Activated naive CD4-positive, alpha-beta T cell (primary cell): ENCODE measurements around the gene CHDH.

Experiments used
- DNase-seq, 4 experiments: peaks; one replicate each; lab custom pipeline; 2025; lab: John Stamatoyannopoulos, UW

Gene CHDH

GRCh38 chr3:53808496-53808895 lies 37.7 kb downstream of the CHDH start:
- no peak for DNase-seq

- DNase-seq, result no peak
Measured at GRCh38 chr3:53807117-53807810, 39.0 kb downstream of the CHDH start.

DNA sequence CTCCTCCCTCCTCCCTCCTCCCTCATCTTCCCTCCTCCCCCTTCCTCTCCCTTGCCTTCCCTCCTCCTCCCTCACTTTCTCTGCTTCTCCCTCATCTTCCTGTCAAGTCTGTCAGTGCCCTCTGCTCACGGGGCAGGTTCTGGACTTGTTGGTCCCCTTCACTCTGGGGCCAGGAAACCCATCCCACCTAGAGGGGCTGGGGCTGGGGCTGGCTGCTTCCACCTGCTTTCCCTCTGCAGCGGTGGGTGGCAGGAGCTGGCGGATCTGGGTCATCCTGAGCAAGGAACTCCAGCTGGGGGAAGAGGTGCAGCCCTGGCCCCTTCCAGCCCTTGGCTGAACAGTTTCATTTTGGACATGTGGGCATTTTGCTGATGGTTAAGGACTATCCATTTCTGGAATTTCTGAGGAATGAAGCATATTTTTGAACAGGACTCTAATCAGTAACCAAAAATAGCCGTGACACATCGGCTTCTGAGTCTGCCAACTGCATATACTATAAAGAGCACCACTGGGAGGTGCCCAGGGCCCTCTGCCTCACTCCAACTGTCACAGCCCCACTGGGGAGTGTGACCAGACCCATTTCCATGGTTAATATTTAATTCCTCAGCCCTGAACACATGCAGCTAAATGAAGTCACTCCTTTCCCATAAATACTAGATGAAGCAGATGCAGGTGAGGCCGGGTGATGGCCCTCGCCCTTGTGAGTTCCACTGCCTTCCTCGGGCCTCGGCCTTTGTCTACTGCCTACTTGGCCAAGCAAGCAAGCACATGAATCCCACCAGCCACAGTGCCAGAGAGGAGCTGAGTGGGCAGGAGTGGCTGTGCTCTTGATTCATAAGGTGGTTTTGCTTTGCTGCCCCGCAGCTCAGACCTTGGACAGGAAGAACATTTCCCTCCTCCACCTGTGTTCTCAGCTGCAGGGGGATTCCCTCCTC lies 39.8 kb downstream of the CHDH start:
- DNase-seq, result no peak

DNA sequence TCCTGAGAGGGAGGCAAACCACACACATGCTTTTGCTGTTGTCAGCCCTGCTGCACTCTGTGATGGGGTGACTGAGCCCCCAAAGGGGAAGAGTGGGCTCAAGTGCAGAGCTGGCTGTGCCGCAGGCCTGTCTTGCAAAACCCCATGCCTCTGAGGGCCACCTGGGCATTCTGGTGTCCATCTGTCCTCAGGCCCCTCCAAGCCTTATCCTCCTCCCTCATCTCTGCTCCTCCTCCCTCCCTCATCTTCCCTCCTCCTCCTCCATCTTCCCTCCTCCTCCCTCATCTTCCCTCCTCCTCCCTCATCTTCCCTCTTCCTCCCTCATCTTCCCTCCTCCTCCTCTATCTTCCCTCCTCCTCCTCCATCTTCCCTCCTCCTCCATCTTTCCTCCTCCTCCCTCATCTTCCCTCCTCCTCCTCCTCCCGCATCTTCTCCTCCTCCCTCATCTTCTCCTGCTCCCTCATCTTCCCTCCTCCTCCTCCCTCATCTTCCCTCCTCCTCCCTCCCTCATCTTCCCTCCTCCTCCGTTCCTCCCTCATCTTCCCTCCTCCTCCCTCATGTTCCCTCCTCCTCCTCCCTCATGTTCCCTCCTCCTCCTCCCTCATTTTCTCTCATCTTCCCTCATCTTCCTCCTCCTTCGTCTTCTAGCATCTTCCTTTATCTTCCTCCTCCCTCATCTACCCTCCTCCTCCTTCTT lies 40.6 kb downstream of the CHDH start:
- DNase-seq, result no peak

DNA sequence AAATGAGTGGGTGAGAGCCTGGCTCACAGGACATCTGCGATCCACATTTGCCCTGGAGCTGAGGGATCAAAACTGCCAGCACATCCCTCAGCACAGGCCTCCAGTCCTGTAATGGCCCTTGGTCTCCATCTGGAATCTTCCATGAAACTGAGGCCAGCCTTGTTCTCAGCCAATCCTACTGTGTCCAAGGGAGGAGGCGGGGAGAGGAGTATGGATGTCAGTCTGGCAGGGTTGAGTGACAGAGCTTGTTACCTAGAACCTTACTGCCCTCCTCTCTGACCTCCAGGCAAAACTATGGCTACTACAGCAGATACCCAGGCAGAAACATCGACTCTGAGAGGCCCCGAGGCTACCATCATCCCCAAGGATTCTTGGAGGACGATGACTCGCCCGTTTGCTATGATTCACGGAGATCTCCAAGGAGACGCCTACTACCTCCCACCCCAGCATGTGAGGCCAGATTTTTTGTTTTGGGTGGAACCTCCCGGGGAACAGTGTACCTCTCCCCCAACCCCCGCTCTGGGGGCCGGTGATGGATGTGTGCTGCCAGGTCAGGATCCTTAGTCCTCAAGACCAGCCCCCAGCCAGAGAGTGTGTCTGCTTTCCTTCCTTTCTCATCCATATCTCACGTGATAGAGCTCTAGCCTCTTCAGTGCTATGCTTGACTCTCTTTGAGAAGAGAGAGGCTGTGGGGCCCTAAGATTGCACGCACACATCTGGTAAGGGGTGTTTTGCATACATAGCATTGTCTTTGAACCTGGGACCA lies 41.3 kb downstream of the CHDH start:
- DNase-seq, result no peak

GRCh38 chr3:53803816-53804695 lies 42.2 kb downstream of the CHDH start:
- no peak for DNase-seq

DNA sequence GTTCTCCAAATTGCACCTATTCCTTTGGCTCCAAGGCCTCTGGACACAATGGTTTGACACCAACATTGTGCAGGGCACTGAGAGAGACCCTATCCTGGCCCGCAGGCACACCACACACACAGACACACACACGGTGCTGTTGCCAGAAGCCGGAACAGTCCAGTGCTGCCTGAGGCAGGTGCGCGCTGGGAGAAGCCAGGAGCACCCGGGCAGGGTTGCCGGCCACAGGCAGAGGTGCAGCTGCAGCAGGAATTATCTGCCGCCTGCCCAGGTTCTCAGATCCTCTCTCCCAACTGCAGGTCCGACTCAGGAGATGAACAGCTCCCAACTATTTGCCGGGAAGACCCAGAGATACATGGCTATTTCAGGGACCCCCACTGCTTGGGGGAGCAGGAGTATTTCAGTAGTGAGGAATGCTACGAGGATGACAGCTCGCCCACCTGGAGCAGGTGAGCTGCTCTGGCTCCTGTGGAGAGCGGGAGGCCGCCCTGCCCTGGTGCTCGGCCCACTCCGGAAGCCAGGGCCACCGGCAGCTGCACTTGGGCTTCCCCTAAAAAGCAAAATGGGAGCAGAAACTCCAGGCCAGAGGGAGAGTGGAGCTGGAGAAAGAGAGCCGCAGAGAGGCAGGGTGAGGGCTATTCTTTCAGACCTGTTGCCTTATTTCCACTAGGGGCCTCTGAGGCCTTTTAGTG lies 42.9 kb downstream of the CHDH start:
- DNase-seq, result no peak

GRCh38 chr3:53802256-53802880 lies 43.9 kb downstream of the CHDH start:
- no peak for DNase-seq

- no peak for DNase-seq
Measured at GRCh38 chr3:53801319-53801718, 44.9 kb downstream of the CHDH start.

DNA sequence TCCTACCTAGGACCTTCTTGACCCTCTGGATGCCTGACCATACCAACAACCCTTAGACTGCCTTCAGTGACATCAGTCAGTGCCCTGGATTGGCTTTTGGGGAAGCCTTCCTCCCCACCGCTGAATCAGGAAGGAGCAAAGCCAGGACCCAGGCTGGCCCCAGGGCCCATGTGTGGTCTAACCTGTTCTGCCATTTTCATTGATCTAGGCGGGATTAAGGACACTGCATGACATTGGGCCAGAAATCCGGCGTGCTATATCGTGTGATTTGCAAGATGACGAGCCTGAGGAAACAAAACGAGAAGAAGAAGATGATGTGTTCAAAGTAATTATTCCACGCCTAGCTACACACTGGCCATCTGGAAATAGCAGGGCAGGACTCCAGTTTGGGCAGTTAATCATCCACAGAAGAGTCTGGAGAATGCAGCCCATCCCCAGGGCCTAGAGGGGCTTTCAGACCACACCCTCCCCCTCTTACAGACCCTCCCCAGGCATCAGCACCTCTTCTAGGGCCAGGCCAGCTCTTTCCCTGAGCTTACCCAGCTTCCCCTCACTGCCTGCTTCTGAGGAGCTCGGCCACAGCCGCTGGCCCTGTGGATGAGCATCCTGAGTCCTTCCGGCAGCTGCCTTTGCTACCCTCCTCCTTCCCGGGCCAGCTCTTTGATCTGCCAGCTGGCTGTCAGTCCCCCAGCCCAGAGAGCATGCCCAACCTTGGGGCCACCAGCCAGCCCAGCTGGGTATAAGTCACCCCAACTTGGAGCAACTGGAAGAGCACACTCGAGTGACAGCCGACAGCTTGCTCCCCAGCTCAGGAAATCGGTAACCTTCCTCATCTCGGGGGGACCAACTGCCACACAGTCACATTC lies 45.9 kb downstream of the CHDH start:
- DNase-seq, result no peak

DNA sequence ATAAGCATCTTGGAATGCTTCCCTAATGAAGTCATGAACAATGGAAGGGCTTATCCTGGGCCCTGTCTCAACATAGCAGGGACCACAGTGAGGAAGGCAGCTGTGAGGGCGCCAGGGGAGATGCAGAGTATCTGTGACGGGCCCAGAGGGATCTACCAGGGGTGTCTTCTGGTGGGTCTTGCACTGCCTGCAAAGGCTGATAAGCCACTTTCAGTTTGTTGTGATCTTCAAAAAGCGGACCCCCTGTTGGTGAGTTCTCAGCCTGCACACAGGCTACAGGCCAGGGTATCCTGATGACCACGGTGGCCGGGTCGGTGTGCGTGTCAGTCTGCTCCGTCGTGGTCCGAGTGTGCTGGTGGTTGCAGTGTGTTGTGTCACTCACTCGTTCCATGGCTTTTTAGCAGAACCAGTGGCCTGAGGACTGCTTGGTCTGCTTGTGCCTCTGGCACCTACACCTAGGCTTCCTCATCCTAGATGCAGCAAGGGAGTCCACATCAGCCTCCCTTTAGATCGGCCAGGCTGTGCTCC lies 46.8 kb downstream of the CHDH start:
- DNase-seq, result no peak

- DNase-seq, result no peak
Measured at GRCh38 chr3:53798144-53798543, 48.1 kb downstream of the CHDH start.

- DNase-seq, result no peak
Measured at GRCh38 chr3:53795789-53796560, 50.2 kb downstream of the CHDH start.

DNA sequence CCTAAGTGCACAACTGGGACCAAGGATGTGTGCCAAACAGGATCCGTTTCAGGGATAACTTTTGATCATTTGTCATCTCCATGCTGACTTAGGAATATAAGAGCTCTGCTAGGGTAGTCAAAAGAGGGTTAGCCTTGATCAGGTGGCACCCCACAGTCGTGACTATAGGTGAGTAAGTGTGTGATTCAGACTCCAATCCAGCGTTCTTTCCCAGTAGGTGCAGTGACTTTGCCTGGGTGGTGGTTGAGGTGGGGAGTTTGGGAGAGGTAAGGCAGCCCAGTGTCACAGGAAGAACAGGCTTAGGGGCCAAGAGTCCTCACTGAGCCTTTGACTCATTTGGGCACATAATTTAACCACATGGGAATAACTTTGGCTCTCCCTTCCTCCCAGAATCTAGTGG lies 51.0 kb downstream of the CHDH start:
- DNase-seq, result no peak

GRCh38 chr3:53794597-53794996 lies 51.6 kb downstream of the CHDH start:
- DNase-seq, result no peak

DNA sequence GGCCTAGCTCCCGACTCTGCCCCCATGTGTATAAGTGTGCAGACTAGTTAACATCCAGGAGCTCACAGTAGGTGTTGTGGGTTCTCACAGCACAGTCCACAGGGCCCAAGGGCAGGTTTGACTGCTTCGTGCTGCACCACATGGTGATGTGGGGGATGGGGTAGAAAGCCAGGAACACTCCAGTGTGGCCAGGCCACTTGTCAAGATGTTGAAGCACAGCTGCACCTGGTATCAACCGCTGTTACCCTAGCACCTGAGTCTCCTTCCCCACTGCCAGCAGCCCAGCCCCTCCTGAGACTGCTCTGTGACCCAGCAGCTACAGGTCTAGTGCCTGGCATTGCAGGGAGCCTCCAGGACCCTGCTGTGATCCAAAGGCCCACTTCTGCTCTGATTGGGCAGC lies 53.4 kb downstream of the CHDH start:
- no peak for DNase-seq

GRCh38 chr3:53791317-53791716 lies 54.9 kb downstream of the CHDH start:
- no peak for DNase-seq

DNA sequence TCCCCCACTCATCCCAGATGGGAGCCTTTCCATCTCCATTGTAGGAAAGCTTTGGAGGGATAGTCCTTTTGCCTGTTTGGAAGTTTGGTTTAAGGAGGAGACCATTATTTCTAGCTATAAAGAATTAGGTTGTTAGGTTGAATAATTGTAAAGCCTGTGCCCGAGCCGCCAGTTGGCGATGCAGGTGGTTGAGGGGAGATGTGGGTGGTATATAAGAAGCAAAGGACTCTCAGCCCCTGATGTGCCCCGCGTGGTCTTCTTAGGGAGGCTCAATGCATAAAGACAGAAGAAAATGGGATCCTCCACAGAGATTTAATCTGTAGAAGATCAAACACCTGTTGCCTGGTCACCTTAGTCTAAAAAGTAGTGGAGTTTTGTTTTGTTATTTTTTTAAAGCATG lies 55.7 kb downstream of the CHDH start:
- DNase-seq, result no peak
